Measurements from ENCODE around the gene WAPL.
"Not testable (repeated sequence)": the region's sequence is repeated elsewhere in the genome, so short reads cannot be mapped to it uniquely, and the experiment has no call there.

The WAPL gene

GRCh38 chr10:86521678-86522509, at the start of gene WAPL:
TSS of gene WAPL (minus strand) at chr10:86521792. CDS start at chr10:86518069, 3,723 bp downstream.
- Histone ChIP-seq H3K9me3 (ENCODE audit: control insufficient read depth, low read length) (no peaks in the 10 kb centered on the region), H3K4me3 (ENCODE audit: low read length) (peak within 1 kb of the TSS; percentile 96), H3K4me1 (ENCODE audit: control insufficient read depth, insufficient read depth, low read length) (peaks cover 31% of the 10 kb centered on the region), H3K9ac (ENCODE audit: low read length) (peak within 1 kb of the TSS; percentile 96), H3K36me3 (ENCODE audit: control insufficient read depth, insufficient read depth, low read length, severe bottlenecking) (peaks cover 10% of the 10 kb centered on the region), H3K27me3 (replicated peaks; ENCODE audit: control insufficient read depth, insufficient read depth, low read length) (no peaks in the 10 kb centered on the region)
- peak; percentile 98 for DNase-seq (ENCODE audit: low read depth)

- H3K9ac ChIP-seq (ENCODE audit: low read length): no peak overlapping the region
- no peaks in the 10 kb centered on the region for H3K4me1 ChIP-seq (ENCODE audit: control insufficient read depth, insufficient read depth, low read length)
- no peaks in the 10 kb centered on the region for H3K36me3 ChIP-seq (ENCODE audit: control insufficient read depth, insufficient read depth, low read length, severe bottlenecking)
- H3K4me3 ChIP-seq (ENCODE audit: low read length): no peak overlapping the region
- peaks cover 6% of the 10 kb centered on the region for H3K27me3 ChIP-seq (replicated peaks; ENCODE audit: control insufficient read depth, insufficient read depth, low read length)
- DNase-seq (ENCODE audit: low read depth): no peak
- H3K9me3 ChIP-seq (ENCODE audit: control insufficient read depth, low read length): peaks cover 5% of the 10 kb centered on the region
Measured at GRCh38 chr10:86569335-86569734, 47.7 kb upstream of the WAPL start.

- not testable (repeated sequence) for H3K4me3 ChIP-seq (ENCODE audit: low read length); H3K4me1 ChIP-seq (ENCODE audit: control insufficient read depth, insufficient read depth, low read length); H3K9me3 ChIP-seq (ENCODE audit: control insufficient read depth, low read length); H3K9ac ChIP-seq (ENCODE audit: low read length); H3K36me3 ChIP-seq (ENCODE audit: control insufficient read depth, insufficient read depth, low read length, severe bottlenecking); H3K27me3 ChIP-seq (replicated peaks; ENCODE audit: control insufficient read depth, insufficient read depth, low read length); DNase-seq (ENCODE audit: low read depth)
Measured at GRCh38 chr10:86566518-86566917, 44.9 kb upstream of the WAPL start.

GRCh38 chr10:86563338-86563737, 41.7 kb upstream of the WAPL start:
- H3K9ac ChIP-seq (ENCODE audit: low read length); H3K9me3 ChIP-seq (ENCODE audit: control insufficient read depth, low read length); H3K27me3 ChIP-seq (replicated peaks; ENCODE audit: control insufficient read depth, insufficient read depth, low read length); H3K4me1 ChIP-seq (ENCODE audit: control insufficient read depth, insufficient read depth, low read length); H3K4me3 ChIP-seq (ENCODE audit: low read length); H3K36me3 ChIP-seq (ENCODE audit: control insufficient read depth, insufficient read depth, low read length, severe bottlenecking); DNase-seq (ENCODE audit: low read depth): not testable (repeated sequence)

- H3K27me3 ChIP-seq (replicated peaks; ENCODE audit: control insufficient read depth, insufficient read depth, low read length); H3K4me1 ChIP-seq (ENCODE audit: control insufficient read depth, insufficient read depth, low read length); H3K36me3 ChIP-seq (ENCODE audit: control insufficient read depth, insufficient read depth, low read length, severe bottlenecking); H3K9ac ChIP-seq (ENCODE audit: low read length); H3K4me3 ChIP-seq (ENCODE audit: low read length); H3K9me3 ChIP-seq (ENCODE audit: control insufficient read depth, low read length): not testable (repeated sequence)
- peak; percentile 43 for DNase-seq (ENCODE audit: low read depth)
Measured at GRCh38 chr10:86558695-86559094, 37.1 kb upstream of the WAPL start.

GRCh38 chr10:86556933-86557649, 35.5 kb upstream of the WAPL start:
- no peaks in the 10 kb centered on the region for H3K36me3 ChIP-seq (ENCODE audit: control insufficient read depth, insufficient read depth, low read length, severe bottlenecking)
- no peak overlapping the region for H3K9ac ChIP-seq (ENCODE audit: low read length)
- DNase-seq (ENCODE audit: low read depth): no peak
- H3K4me1 ChIP-seq (ENCODE audit: control insufficient read depth, insufficient read depth, low read length): no peaks in the 10 kb centered on the region
- H3K9me3 ChIP-seq (ENCODE audit: control insufficient read depth, low read length): peaks cover under 1% of the 10 kb centered on the region
- no peak overlapping the region for H3K4me3 ChIP-seq (ENCODE audit: low read length)
- peaks cover 5% of the 10 kb centered on the region for H3K27me3 ChIP-seq (replicated peaks; ENCODE audit: control insufficient read depth, insufficient read depth, low read length)

- Histone ChIP-seq H3K4me1 (ENCODE audit: control insufficient read depth, insufficient read depth, low read length) (no peaks in the 10 kb centered on the region), H3K9me3 (ENCODE audit: control insufficient read depth, low read length) (peaks cover 6% of the 10 kb centered on the region), H3K27me3 (replicated peaks; ENCODE audit: control insufficient read depth, insufficient read depth, low read length) (peaks cover 5% of the 10 kb centered on the region), H3K4me3 (ENCODE audit: low read length) (no peak overlapping the region), H3K9ac (ENCODE audit: low read length) (no peak overlapping the region), H3K36me3 (ENCODE audit: control insufficient read depth, insufficient read depth, low read length, severe bottlenecking) (no peaks in the 10 kb centered on the region)
- no peak for DNase-seq (ENCODE audit: low read depth)
Measured at GRCh38 chr10:86556532-86556931, 34.9 kb upstream of the WAPL start.

- no peak overlapping the region for H3K4me3 ChIP-seq (ENCODE audit: low read length)
- no peaks in the 10 kb centered on the region for H3K4me1 ChIP-seq (ENCODE audit: control insufficient read depth, insufficient read depth, low read length)
- no peaks in the 10 kb centered on the region for H3K36me3 ChIP-seq (ENCODE audit: control insufficient read depth, insufficient read depth, low read length, severe bottlenecking)
- H3K9me3 ChIP-seq (ENCODE audit: control insufficient read depth, low read length): peaks cover 7% of the 10 kb centered on the region
- DNase-seq (ENCODE audit: low read depth): no peak
- H3K9ac ChIP-seq (ENCODE audit: low read length): no peak overlapping the region
- peaks cover 5% of the 10 kb centered on the region for H3K27me3 ChIP-seq (replicated peaks; ENCODE audit: control insufficient read depth, insufficient read depth, low read length)
Measured at GRCh38 chr10:86553639-86554038, 32.0 kb upstream of the WAPL start.

- Histone ChIP-seq H3K9ac (ENCODE audit: low read length) (no peak overlapping the region), H3K9me3 (ENCODE audit: control insufficient read depth, low read length) (peaks cover 9% of the 10 kb centered on the region), H3K4me3 (ENCODE audit: low read length) (no peak overlapping the region)
Measured at GRCh38 chr10:86553213-86553612, 31.6 kb upstream of the WAPL start.

GRCh38 chr10:86547296-86547695, 25.7 kb upstream of the WAPL start:
- Histone ChIP-seq H3K9ac (ENCODE audit: low read length) (no peak overlapping the region), H3K9me3 (ENCODE audit: control insufficient read depth, low read length) (peaks cover 13% of the 10 kb centered on the region), H3K36me3 (ENCODE audit: control insufficient read depth, insufficient read depth, low read length, severe bottlenecking) (no peaks in the 10 kb centered on the region), H3K4me1 (ENCODE audit: control insufficient read depth, insufficient read depth, low read length) (no peaks in the 10 kb centered on the region), H3K4me3 (ENCODE audit: low read length) (no peak overlapping the region), H3K27me3 (replicated peaks; ENCODE audit: control insufficient read depth, insufficient read depth, low read length) (no peaks in the 10 kb centered on the region)
- DNase-seq (ENCODE audit: low read depth): no peak

More at GRCh38 chr10:86553213-86553612, 31.6 kb upstream of the WAPL start:
- peaks cover 5% of the 10 kb centered on the region for H3K27me3 ChIP-seq (replicated peaks; ENCODE audit: control insufficient read depth, insufficient read depth, low read length)
- H3K36me3 ChIP-seq (ENCODE audit: control insufficient read depth, insufficient read depth, low read length, severe bottlenecking): no peaks in the 10 kb centered on the region
- H3K4me1 ChIP-seq (ENCODE audit: control insufficient read depth, insufficient read depth, low read length): no peaks in the 10 kb centered on the region
- DNase-seq (ENCODE audit: low read depth): no peak

- H3K4me3 ChIP-seq (ENCODE audit: low read length): no peak overlapping the region
- H3K4me1 ChIP-seq (ENCODE audit: control insufficient read depth, insufficient read depth, low read length): no peaks in the 10 kb centered on the region
- no peaks in the 10 kb centered on the region for H3K27me3 ChIP-seq (replicated peaks; ENCODE audit: control insufficient read depth, insufficient read depth, low read length)
- peaks cover 6% of the 10 kb centered on the region for H3K9me3 ChIP-seq (ENCODE audit: control insufficient read depth, low read length)
- DNase-seq (ENCODE audit: low read depth): peak; percentile 17
- no peak overlapping the region for H3K9ac ChIP-seq (ENCODE audit: low read length)
- no peaks in the 10 kb centered on the region for H3K36me3 ChIP-seq (ENCODE audit: control insufficient read depth, insufficient read depth, low read length, severe bottlenecking)
Measured at GRCh38 chr10:86545101-86545500, 23.5 kb upstream of the WAPL start.
